Measurements from ENCODE around the gene EDIL3.
"Not testable (repeated sequence)": the region's sequence is repeated elsewhere in the genome, so short reads cannot be mapped to it uniquely, and the experiment has no call there.

Gene EDIL3

GRCh38 chr5:84063041-84063440 lies 321.6 kb downstream of the EDIL3 start:
- DNase-seq (ENCODE audit: low spot score): no peak

- no peak for DNase-seq (ENCODE audit: low spot score)
Observed at GRCh38 chr5:84059672-84060071, 325.0 kb downstream of the EDIL3 start.

- no peak for DNase-seq (ENCODE audit: low spot score)
Observed at GRCh38 chr5:84058561-84058960, 326.1 kb downstream of the EDIL3 start.

GRCh38 chr5:84057211-84057610 lies 327.5 kb downstream of the EDIL3 start:
- no peak for DNase-seq (ENCODE audit: low spot score)

- no peak for DNase-seq (ENCODE audit: low spot score)
Observed at GRCh38 chr5:84045964-84046363, 338.7 kb downstream of the EDIL3 start.

GRCh38 chr5:84036842-84037241 lies 347.8 kb downstream of the EDIL3 start:
- DNase-seq (ENCODE audit: low spot score): no peak

GRCh38 chr5:84032324-84032723 lies 352.4 kb downstream of the EDIL3 start:
- DNase-seq (ENCODE audit: low spot score): no peak

GRCh38 chr5:84028093-84028492 lies 356.6 kb downstream of the EDIL3 start:
- DNase-seq (ENCODE audit: low spot score): no peak

- not testable (repeated sequence) for DNase-seq (ENCODE audit: low spot score)
Observed at GRCh38 chr5:84018521-84018920, 366.2 kb downstream of the EDIL3 start.

GRCh38 chr5:84017523-84018172 lies 367.0 kb downstream of the EDIL3 start:
- no peak for DNase-seq (ENCODE audit: low spot score)

GRCh38 chr5:84016085-84016484 lies 368.6 kb downstream of the EDIL3 start:
- no peak for DNase-seq (ENCODE audit: low spot score)

GRCh38 chr5:84014966-84015365 lies 369.7 kb downstream of the EDIL3 start:
- DNase-seq (ENCODE audit: low spot score): no peak

- no peak for DNase-seq (ENCODE audit: low spot score)
Observed at GRCh38 chr5:83993803-83994202, 390.9 kb downstream of the EDIL3 start.

GRCh38 chr5:83991566-83992224 lies 393.0 kb downstream of the EDIL3 start:
- DNase-seq (ENCODE audit: low spot score): no peak

- DNase-seq (ENCODE audit: low spot score): no peak
Observed at GRCh38 chr5:83988293-83988685, 396.4 kb downstream of the EDIL3 start.

- no peak for DNase-seq (ENCODE audit: low spot score)
Observed at GRCh38 chr5:83987513-83988292, 397.0 kb downstream of the EDIL3 start.

- no peak for DNase-seq (ENCODE audit: low spot score)
Observed at GRCh38 chr5:83983852-83984251, 400.8 kb downstream of the EDIL3 start.

GRCh38 chr5:83973925-83974815 lies 410.5 kb downstream of the EDIL3 start:
- DNase-seq (ENCODE audit: low spot score): no peak

GRCh38 chr5:83972909-83973308 lies 411.8 kb downstream of the EDIL3 start:
- no peak for DNase-seq (ENCODE audit: low spot score)

GRCh38 chr5:83972236-83972635 lies 412.4 kb downstream of the EDIL3 start:
- DNase-seq (ENCODE audit: low spot score): no peak

GRCh38 chr5:83967417-83967816 lies 417.3 kb downstream of the EDIL3 start:
- no peak for DNase-seq (ENCODE audit: low spot score)

- DNase-seq (ENCODE audit: low spot score): no peak
Observed at GRCh38 chr5:83965441-83965840, 419.2 kb downstream of the EDIL3 start.

All from D341Med (cell line).